ENCODE measurements around the gene SAP130.

The SAP130 gene

DNA sequence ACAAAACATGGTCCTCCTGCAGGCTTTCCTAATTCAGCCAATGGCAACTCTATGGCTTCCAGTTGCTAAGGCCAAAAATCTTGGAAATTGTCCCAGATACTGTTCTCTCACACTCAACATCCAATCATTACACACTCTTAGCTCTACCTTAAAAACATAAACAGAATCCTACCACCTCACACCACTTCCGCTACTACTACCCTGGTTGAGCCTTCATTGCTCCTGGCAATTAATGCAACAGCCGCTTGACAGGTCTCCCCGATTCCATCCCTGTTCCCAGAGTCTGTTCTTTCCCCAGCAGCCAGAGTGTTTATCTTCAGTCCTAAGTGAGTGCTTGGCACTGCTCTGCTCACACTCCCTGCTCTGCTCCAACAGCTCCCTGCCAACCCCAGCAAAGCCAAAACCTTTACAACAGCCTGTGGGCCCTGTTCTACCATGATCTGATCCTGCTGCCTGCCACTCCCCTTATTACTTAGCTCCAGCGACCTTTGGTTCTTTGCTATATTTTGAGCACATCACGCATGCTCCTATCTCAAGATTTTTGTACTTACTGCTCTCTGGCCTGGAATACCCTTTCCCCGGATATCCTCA is 74.6 kb downstream of the SAP130 start:
- DNase-seq (ENCODE audit: low spot score in 2 of 2) (no peak), ATAC-seq (ENCODE audit: low read depth) (no peak)
- peaks cover 7% of the 10 kb centered on the region for H3K4me1 Mint-ChIP-seq
- H3K36me3 Mint-ChIP-seq: peaks cover 18% of the 10 kb centered on the region
- H3K27ac Mint-ChIP-seq: no peak overlapping the region
- no peaks in the 10 kb centered on the region for H3K9me3 Mint-ChIP-seq
- no peaks in the 10 kb centered on the region for H3K27me3 Mint-ChIP-seq
- H3K4me3 Mint-ChIP-seq: no peak overlapping the region

DNA sequence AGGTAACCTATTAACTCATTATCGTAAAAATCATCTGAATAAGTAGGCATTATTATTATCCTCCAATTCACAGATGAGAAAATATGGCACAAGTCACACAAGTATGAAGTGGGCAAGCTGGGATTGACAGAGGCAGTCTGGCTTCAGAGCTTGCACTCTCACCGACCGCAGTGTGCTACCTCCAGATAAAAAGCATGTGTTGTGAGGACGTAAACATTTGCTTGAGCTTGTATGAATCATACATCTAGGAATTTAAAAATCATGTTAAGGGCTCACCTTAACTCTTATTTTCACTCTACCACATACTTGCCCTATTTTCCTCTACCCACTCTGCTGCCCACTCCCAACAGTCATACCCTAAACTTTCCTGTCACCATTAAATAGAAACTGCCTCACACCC is 76.8 kb downstream of the SAP130 start:
- ATAC-seq (ENCODE audit: low read depth) (no peak), DNase-seq (ENCODE audit: low spot score in 2 of 2) (no peak)
- Mint-ChIP-seq H3K36me3 (peaks cover 22% of the 10 kb centered on the region), H3K4me1 (peaks cover 7% of the 10 kb centered on the region), H3K9me3 (no peaks in the 10 kb centered on the region), H3K27me3 (no peaks in the 10 kb centered on the region), H3K4me3 (no peak overlapping the region), H3K27ac (no peak overlapping the region)

DNA sequence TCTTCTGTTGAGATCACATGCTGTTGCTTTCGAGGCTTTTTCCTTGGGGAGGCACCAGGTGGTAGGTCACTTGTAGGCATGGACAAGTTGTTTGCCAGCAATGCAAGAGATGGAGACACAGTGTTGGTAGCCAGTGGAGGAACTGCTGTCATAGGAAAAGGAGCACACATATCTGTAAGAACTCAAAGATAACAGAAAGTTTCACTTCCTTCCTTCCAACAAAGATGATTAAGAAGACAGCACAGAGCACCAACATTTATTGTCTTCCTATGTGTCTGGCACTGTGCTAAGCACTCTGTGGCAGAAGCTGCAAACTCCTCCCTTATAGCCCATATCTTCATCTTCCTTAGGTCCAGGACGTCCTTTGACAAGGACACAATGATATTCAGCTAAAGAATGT is 77.6 kb downstream of the SAP130 start:
- no peak overlapping the region for H3K27ac Mint-ChIP-seq
- peaks cover 7% of the 10 kb centered on the region for H3K4me1 Mint-ChIP-seq
- no peaks in the 10 kb centered on the region for H3K9me3 Mint-ChIP-seq
- peaks cover 23% of the 10 kb centered on the region for H3K36me3 Mint-ChIP-seq
- no peaks in the 10 kb centered on the region for H3K27me3 Mint-ChIP-seq
- H3K4me3 Mint-ChIP-seq: no peak overlapping the region
- ATAC-seq (ENCODE audit: low read depth) (peak; percentile 43), DNase-seq (ENCODE audit: low spot score in 2 of 2) (no peak)

DNA sequence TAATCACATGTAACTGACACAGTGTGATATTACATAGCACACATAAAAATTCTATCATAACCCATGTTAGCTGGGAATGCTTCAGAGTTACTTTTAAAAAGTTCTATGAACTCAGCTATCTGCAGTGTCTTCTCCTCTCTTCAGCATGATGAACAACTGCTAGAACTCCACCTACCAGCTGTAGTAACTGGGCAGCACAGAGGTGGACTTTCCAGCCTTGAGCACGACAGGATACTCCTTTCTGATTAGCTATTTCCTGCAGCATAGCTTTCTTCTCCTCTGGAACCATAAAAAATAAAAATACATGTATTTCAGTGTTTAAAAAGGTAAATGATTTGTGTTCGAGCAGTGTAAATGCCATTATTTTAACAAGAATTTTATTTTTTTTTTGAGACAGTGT is 82.6 kb downstream of the SAP130 start:
- peaks cover 3% of the 10 kb centered on the region for H3K4me1 Mint-ChIP-seq
- DNase-seq (ENCODE audit: low spot score in 2 of 2): no peak
- peak overlapping the region; percentile 69 for H3K27ac Mint-ChIP-seq
- peaks cover 37% of the 10 kb centered on the region for H3K36me3 Mint-ChIP-seq
- ATAC-seq (ENCODE audit: low read depth): no peak
- no peaks in the 10 kb centered on the region for H3K9me3 Mint-ChIP-seq
- H3K27me3 Mint-ChIP-seq: no peaks in the 10 kb centered on the region
- no peak overlapping the region for H3K4me3 Mint-ChIP-seq

DNA sequence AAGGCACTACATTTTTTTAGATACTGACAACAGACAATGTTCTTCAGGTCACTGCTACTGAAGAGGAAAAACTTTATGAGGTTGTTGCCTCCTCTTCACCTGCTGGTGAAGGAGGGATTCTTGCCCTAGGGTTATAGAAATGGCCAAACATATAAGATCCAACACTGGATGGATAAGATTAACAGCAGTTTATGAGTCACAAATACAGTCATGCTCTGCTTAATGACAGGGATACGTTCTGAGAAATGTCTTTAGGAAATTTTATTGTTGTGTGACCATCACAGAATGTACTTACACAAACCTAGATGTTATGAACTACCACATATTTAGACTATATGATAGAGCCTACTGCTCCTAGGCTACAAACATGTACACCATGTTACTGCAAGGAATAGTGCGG is 84.7 kb downstream of the SAP130 start:
- H3K27me3 Mint-ChIP-seq: no peaks in the 10 kb centered on the region

DNA sequence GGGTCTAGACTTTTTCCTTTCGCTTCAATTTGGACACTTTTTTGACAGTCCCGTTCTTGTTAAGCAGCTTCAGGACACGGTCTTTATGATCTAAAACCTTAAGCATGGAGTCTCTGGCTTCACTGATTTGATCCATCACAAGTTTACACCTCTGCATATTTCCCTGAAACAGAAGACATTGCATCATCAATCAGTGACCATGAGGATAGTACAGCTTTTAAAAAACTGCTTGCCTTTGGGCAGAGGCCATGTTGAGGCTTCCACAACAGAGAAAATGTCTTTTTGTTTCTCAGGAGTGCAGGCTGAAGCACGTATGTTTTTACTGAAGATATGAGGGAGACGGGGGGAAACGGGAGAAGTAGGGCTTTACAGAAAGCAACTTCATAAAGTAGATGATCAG is 85.9 kb downstream of the SAP130 start:
- Mint-ChIP-seq H3K4me1 (no peaks in the 10 kb centered on the region), H3K27me3 (no peaks in the 10 kb centered on the region), H3K27ac (no peak overlapping the region), H3K4me3 (no peak overlapping the region), H3K36me3 (peaks cover 27% of the 10 kb centered on the region), H3K9me3 (no peaks in the 10 kb centered on the region)
- no peak for DNase-seq (ENCODE audit: low spot score in 2 of 2)
- ATAC-seq (ENCODE audit: low read depth): no peak

More for the DNA sequence above, 84.7 kb downstream of the SAP130 start:
- H3K9me3 Mint-ChIP-seq: no peaks in the 10 kb centered on the region
- no peaks in the 10 kb centered on the region for H3K4me1 Mint-ChIP-seq
- H3K36me3 Mint-ChIP-seq: peaks cover 28% of the 10 kb centered on the region
- ATAC-seq (ENCODE audit: low read depth): no peak
- DNase-seq (ENCODE audit: low spot score in 2 of 2): no peak
- H3K27ac Mint-ChIP-seq: no peak overlapping the region
- H3K4me3 Mint-ChIP-seq: no peak overlapping the region

DNA sequence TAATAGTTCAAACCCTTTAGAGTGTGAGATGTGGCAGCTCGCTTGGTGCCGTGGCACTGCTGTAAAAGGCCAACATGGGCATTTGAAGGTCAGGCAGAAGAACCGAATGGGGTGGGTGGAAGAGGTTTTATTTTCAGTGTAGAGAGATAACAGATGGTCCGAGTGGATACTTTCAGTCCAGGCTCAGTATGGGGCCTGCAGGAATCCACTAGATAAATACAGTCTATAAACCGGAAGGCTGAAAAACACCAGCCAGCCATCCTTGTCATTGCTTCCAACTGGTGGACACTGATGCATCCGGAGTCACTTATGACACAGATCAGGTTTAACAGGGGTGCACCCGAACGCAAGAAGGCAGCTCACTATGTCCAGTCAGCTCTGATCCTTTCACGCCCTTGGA is 86.4 kb downstream of the SAP130 start:
- ATAC-seq (ENCODE audit: low read depth): no peak
- no peaks in the 10 kb centered on the region for H3K27me3 Mint-ChIP-seq
- H3K9me3 Mint-ChIP-seq: no peaks in the 10 kb centered on the region
- H3K27ac Mint-ChIP-seq: no peak overlapping the region
- no peak overlapping the region for H3K4me3 Mint-ChIP-seq
- H3K4me1 Mint-ChIP-seq: no peaks in the 10 kb centered on the region
- peaks cover 23% of the 10 kb centered on the region for H3K36me3 Mint-ChIP-seq
- DNase-seq (ENCODE audit: low spot score in 2 of 2): no peak

DNA sequence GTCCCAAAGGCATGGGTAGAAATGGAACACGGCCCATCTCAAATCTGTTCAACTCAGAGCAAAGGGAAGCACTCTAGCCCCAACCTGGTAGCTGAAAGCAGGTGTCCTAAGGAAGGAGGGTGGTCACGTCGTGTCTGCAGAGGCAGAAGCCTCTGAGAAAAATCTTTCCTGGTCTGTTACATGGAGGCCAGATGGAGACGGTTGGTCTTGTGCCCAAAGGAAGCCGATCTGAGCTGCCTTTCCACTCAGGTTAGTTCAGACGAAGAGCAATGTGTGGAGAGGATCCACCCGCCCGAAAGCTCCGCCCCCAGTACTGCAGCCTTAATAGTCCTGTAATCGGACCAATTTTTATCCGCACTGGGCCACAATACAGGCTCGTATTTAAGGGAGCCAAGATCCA is 87.2 kb downstream of the SAP130 start:
- ATAC-seq (ENCODE audit: low read depth) (no peak), DNase-seq (ENCODE audit: low spot score in 2 of 2) (no peak)
- Mint-ChIP-seq H3K4me1 (no peaks in the 10 kb centered on the region), H3K9me3 (no peaks in the 10 kb centered on the region), H3K4me3 (no peak overlapping the region), H3K27ac (no peak overlapping the region), H3K36me3 (peaks cover 20% of the 10 kb centered on the region), H3K27me3 (no peaks in the 10 kb centered on the region)

DNA sequence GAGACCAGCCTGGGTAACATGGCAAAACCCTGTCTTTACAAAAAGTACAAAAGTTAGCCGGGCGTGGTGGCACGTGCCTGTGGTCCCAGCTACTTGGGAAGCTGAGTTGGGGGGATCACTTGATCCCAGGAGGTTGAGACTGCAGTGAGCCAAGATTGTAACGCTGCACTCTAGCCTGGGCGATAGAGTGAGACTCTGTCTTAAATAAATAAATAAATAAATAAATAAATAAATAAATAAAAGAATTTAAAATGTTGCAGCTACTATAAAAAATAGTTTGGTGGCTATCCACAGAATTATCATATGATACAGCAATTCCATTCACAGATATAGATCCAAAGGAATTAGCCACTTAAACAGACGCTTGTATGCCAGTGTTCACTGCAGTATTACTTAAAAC is 92.5 kb downstream of the SAP130 start:
- Mint-ChIP-seq H3K27me3 (no peaks in the 10 kb centered on the region), H3K9me3 (no peaks in the 10 kb centered on the region), H3K4me1 (no peaks in the 10 kb centered on the region), H3K4me3 (no peak overlapping the region), H3K27ac (no peak overlapping the region), H3K36me3 (no peaks in the 10 kb centered on the region)
- ATAC-seq (ENCODE audit: low read depth) (no peak), DNase-seq (ENCODE audit: low spot score in 2 of 2) (no peak)

DNA sequence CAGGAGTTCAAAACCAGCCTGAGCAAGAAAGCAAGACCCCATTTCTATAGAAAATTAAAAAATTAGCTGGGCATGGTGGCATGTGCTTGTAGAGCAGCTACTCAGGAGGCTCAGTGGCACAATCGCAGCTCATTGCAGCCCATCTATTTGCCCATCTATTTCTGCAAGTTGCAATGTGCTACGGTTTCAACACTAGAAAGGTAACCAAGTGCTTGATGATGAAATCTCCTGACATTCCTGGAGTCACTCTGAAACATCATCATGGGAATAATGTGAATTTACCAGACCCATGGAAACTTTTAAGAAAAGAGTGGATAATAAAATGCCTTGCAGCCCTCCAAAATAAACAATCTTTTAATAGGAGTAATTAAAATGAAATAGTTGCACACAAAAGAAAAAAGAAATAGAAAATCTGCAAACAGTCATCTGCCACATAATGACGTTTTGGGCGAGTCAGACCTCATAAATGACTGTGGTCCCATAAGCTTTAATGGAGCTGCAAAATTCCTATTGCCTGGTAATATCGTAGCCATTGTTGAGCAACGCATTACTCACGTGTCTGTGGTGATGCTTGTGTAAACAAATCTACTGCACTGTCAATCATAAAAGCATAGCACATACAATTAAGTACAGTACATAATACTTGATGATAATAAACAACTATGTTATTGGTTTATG is 95.5 kb downstream of the SAP130 start:
- DNase-seq (ENCODE audit: low spot score in 2 of 2) (no peak), ATAC-seq (ENCODE audit: low read depth) (no peak)
- no peaks in the 10 kb centered on the region for H3K27me3 Mint-ChIP-seq
- no peaks in the 10 kb centered on the region for H3K4me1 Mint-ChIP-seq
- no peaks in the 10 kb centered on the region for H3K36me3 Mint-ChIP-seq
- no peak overlapping the region for H3K4me3 Mint-ChIP-seq
- H3K27ac Mint-ChIP-seq: no peak overlapping the region
- no peaks in the 10 kb centered on the region for H3K9me3 Mint-ChIP-seq

DNA sequence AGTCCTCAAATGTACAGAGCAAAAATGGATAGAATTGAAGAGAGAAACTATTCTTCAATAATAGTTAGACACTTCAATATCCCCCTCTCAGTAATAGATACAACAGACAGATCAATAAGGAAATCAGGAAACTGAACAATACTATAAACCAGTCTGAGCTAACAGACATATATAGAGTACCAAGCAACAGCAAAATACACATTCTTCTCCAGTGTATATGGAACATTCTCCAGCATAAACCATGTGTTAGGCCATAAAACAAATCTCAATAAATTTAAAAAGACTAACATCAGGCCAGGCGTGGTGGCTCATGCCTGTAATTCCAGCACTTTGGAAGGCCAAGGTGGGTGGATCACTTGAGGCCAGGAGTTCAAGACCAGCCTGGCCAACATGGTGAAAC is 98.4 kb downstream of the SAP130 start:
- Mint-ChIP-seq H3K27me3 (peaks cover 1% of the 10 kb centered on the region), H3K9me3 (peaks cover 1% of the 10 kb centered on the region), H3K4me3 (no peak overlapping the region), H3K27ac (no peak overlapping the region), H3K36me3 (no peaks in the 10 kb centered on the region), H3K4me1 (no peaks in the 10 kb centered on the region)
- DNase-seq (ENCODE audit: low spot score in 2 of 2): no peak
- no peak for ATAC-seq (ENCODE audit: low read depth)

DNA sequence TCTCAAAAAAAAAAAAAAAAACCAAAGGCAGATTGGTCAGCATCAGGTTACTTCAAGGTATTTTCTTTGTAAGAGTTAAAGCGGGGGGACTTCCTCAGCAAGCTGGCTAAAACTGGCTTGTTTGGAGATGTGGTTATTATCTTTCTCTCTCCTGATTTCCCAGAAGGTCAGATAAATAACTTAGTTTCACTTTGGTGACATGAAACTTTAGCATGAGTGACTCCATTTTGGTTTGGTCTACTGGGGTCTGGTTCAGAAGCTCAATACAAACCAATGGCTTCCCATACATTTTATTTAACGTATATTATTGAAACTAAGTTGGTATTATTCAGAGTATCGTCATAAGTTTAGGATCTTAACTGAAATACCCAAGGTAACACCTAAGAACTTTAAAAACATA is 100.5 kb downstream of the SAP130 start:
- Mint-ChIP-seq H3K36me3 (no peaks in the 10 kb centered on the region), H3K27ac (no peak overlapping the region), H3K27me3 (peaks cover 1% of the 10 kb centered on the region), H3K9me3 (peaks cover 1% of the 10 kb centered on the region), H3K4me1 (no peaks in the 10 kb centered on the region), H3K4me3 (no peak overlapping the region)
- no peak for DNase-seq (ENCODE audit: low spot score in 2 of 2)
- ATAC-seq (ENCODE audit: low read depth): no peak

DNA sequence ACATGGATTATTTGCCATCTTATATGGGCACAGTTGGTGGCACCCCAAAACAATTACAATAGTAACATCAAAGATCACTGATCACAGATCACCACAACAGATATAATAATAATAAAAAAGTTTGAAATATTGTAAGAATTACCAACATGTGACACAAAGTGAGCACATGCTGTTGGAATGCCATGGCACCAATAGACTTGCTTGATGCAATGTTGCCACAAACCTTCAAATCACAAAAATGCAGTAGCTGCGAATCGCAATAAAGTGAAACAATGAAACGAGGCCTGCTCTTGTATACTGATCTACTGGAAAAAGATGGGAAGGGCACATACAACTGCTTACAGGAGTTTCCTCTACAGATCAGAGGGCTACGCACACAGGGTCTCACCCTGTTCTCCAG is 109.9 kb downstream of the SAP130 start:
- no peak for DNase-seq (ENCODE audit: low spot score in 2 of 2)
- Mint-ChIP-seq H3K9me3 (no peaks in the 10 kb centered on the region), H3K27ac (no peak overlapping the region), H3K4me3 (no peak overlapping the region), H3K27me3 (no peaks in the 10 kb centered on the region), H3K36me3 (no peaks in the 10 kb centered on the region), H3K4me1 (no peaks in the 10 kb centered on the region)
- no peak for ATAC-seq (ENCODE audit: low read depth)

DNA sequence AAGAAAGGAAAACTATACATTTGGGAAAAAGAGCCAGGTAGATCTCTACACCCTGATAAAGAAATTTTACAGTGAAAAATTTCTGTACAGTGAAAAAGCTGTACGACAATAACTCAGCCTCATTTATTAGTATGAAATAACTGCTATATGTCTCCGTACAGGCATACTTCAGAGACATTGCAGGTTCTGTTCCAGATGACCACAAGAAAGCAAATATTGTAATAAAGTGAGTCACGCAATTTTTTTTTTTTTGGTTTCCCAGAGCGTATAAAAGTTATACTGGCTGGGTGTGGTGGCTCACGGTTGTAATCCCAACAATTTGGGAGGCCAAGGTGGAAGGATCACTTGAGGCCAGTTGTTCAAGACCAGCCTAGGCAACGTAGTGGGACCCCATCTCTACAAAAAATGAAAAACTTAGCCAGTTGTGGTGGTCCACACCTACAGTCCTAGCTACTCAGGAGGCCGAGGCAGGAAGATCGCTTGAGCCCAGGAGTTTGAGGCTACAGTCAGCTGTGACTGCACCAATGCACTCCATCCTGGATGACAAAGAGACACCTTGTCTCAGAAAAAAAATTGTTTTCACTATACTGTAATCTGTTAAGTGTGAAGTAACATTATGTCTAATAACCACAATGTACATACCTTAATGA is 113.9 kb downstream of the SAP130 start:
- Mint-ChIP-seq H3K4me3 (no peak overlapping the region), H3K27ac (no peak overlapping the region), H3K27me3 (no peaks in the 10 kb centered on the region), H3K36me3 (no peaks in the 10 kb centered on the region), H3K4me1 (peaks cover 4% of the 10 kb centered on the region), H3K9me3 (no peaks in the 10 kb centered on the region)
- no peak for DNase-seq (ENCODE audit: low spot score in 2 of 2)
- ATAC-seq (ENCODE audit: low read depth): no peak

DNA sequence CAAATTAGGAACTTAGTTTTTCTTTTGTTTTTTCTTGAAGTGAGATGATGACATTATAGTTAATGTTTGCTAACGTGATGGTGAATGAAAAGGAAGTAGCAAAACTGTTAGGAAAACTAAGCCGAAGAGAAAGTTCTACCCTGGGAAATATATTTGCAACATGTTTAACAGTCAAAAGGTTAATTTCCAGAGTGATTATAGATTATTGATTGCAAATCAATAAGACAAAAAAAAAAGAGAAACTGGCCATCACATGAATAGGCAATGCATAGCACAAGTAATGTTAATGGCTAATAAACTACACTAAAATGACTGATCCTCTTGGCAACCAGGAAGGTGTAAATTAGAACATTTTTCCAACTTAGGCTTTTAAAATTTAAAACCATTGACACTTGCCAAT is 116.1 kb downstream of the SAP130 start:
- DNase-seq (ENCODE audit: low spot score in 2 of 2) (no peak), ATAC-seq (ENCODE audit: low read depth) (no peak)
- Mint-ChIP-seq H3K9me3 (no peaks in the 10 kb centered on the region), H3K4me3 (no peak overlapping the region), H3K4me1 (peaks cover 7% of the 10 kb centered on the region), H3K36me3 (no peaks in the 10 kb centered on the region), H3K27me3 (no peaks in the 10 kb centered on the region), H3K27ac (no peak overlapping the region)
